ENCODE measurements around the gene KL. TPM values are rescaled to one million over a fixed set of nuclear protein-coding genes. Genes with fewer than 3 reads are reported as not detected.
A peak's percentile ranks its signal among the peaks of the same experiment; 100 is the strongest.

The KL gene
- total and polyA plus RNA-seq, 4 donors = 0.38 to 5.9 (median 1.4) TPM

GRCh38 chr13:33112766-33113165 lies 96.5 kb downstream of the KL start:
- DNase-seq (no peak), ATAC-seq (ENCODE audit: low FRiP score) (no peak)
- peak overlapping the region in 1 of 2 donors; percentile 64 for H3K27ac ChIP-seq (ENCODE audit: low read depth in 1 of 2, low read length in 2 of 2)
- peaks cover 4 to 7% of the 10 kb centered on the region in 2 donors for H3K4me1 ChIP-seq (ENCODE audit: control insufficient read depth in 1 of 2, insufficient read depth in 2 of 2, low read length in 2 of 2)
- H3K27me3 ChIP-seq (ENCODE audit: control insufficient read depth in 1 of 2, insufficient read depth in 2 of 2, low read length in 1 of 2) = no peaks in the 10 kb centered on the region
- intact Hi-C loops (cut with DNase I) = loop anchor here (5.0 to 10.0 kb wide), 2 partner anchors 85 to 92 kb away; no protein-coding TSS in a partner anchor
- H3K9me3 ChIP-seq (ENCODE audit: control insufficient read depth, low read length) = no peaks in the 10 kb centered on the region
- H3K36me3 ChIP-seq (ENCODE audit: control insufficient read depth in 1 of 2, insufficient read depth in 2 of 2, low read length in 1 of 2) = peaks cover 5 to 6% of the 10 kb centered on the region in 2 donors
- 39 to 41% methylated on average over 12 of the region's 12 CpGs for WGBS, 2 donors
- no peak overlapping the region for H3K4me3 ChIP-seq (ENCODE audit: low read length in 2 of 2)

GRCh38 chr13:33114146-33114545 lies 97.9 kb downstream of the KL start:
- Histone ChIP-seq H3K9me3 (ENCODE audit: control insufficient read depth, low read length) (no peaks in the 10 kb centered on the region), H3K4me3 (ENCODE audit: low read length in 2 of 2) (no peak overlapping the region), H3K4me1 (ENCODE audit: control insufficient read depth in 1 of 2, insufficient read depth in 2 of 2, low read length in 2 of 2) (peaks cover 2 to 7% of the 10 kb centered on the region in 2 donors), H3K27me3 (ENCODE audit: control insufficient read depth in 1 of 2, insufficient read depth in 2 of 2, low read length in 1 of 2) (no peaks in the 10 kb centered on the region), H3K36me3 (ENCODE audit: control insufficient read depth in 1 of 2, insufficient read depth in 2 of 2, low read length in 1 of 2) (peaks cover 5 to 6% of the 10 kb centered on the region in 2 donors), H3K27ac (ENCODE audit: low read depth in 1 of 2, low read length in 2 of 2) (peak overlapping the region in 1 of 2 donors; percentile 47)
- ATAC-seq (ENCODE audit: low FRiP score) = no peak
- no peak for DNase-seq
- intact Hi-C loops (cut with DNase I) = loop anchor here (5.0 to 10.0 kb wide), 2 partner anchors 83 to 91 kb away; no protein-coding TSS in a partner anchor
- 87 to 90% methylated on average over 5 of the region's 5 CpGs for WGBS, 2 donors

GRCh38 chr13:33115274-33115673 lies 99.1 kb downstream of the KL start:
- H3K36me3 ChIP-seq (ENCODE audit: control insufficient read depth in 1 of 2, insufficient read depth in 2 of 2, low read length in 1 of 2) = peaks cover 5 to 6% of the 10 kb centered on the region in 2 donors
- intact Hi-C loops (cut with DNase I) = loop anchor here in 1 of 2 donors (10.0 kb wide), 1 partner anchor 90 kb away; no protein-coding TSS in a partner anchor

More at GRCh38 chr13:33115274-33115673, 99.1 kb downstream of the KL start:
- peaks cover 0 to 4% of the 10 kb centered on the region in 2 donors for H3K4me1 ChIP-seq (ENCODE audit: control insufficient read depth in 1 of 2, insufficient read depth in 2 of 2, low read length in 2 of 2)
- no peaks in the 10 kb centered on the region for H3K9me3 ChIP-seq (ENCODE audit: control insufficient read depth, low read length)
- no peaks in the 10 kb centered on the region for H3K27me3 ChIP-seq (ENCODE audit: control insufficient read depth in 1 of 2, insufficient read depth in 2 of 2, low read length in 1 of 2)
- 94 to 95% methylated on average over 2 of the region's 2 CpGs for WGBS, 2 donors
- no peak overlapping the region for H3K4me3 ChIP-seq (ENCODE audit: low read length in 2 of 2)
- H3K27ac ChIP-seq (ENCODE audit: low read depth in 1 of 2, low read length in 2 of 2) = no peak overlapping the region
- ATAC-seq (ENCODE audit: low FRiP score) (no peak), DNase-seq (no peak)

Data from aorta (tissue), 5 donors.